Duodenal mucosa (tissue), 2 donors: ENCODE measurements around the gene LRPAP1.

Experiments used
- H3K27ac ChIP-seq: one replicate; pipeline ENCODE4 v1.7.0; 2013; ENCODE audit warnings: low read depth, low read length
- H3K27me3 ChIP-seq, 2 donors: one replicate each; pipeline ENCODE4 v1.7.0; 2013; ENCODE audit warnings: low read length in 2 of 2, control low read depth in 1 of 2; ENCODE audit not compliant: insufficient read depth in 2 of 2, control insufficient read depth in 1 of 2
- H3K36me3 ChIP-seq, 2 donors: one replicate each; pipeline ENCODE4 v1.7.0; 2013; ENCODE audit warnings: low read length in 2 of 2, control low read depth in 1 of 2; ENCODE audit not compliant: insufficient read depth in 2 of 2, control insufficient read depth in 1 of 2
- H3K4me1 ChIP-seq, 2 donors: one replicate each; pipeline ENCODE4 v1.7.0; 2013; ENCODE audit warnings: low read length in 2 of 2, control low read depth in 1 of 2; ENCODE audit not compliant: insufficient read depth in 2 of 2, control insufficient read depth in 1 of 2
- H3K4me3 ChIP-seq, 2 donors: one replicate each; pipeline ENCODE4 v1.7.0; 2013; ENCODE audit warnings: low read length in 2 of 2, low read depth in 1 of 2
- H3K9ac ChIP-seq, 2 donors: one replicate each; pipeline ENCODE4 v1.7.0; 2013; ENCODE audit warnings: low read length in 2 of 2, low read depth in 1 of 2
- H3K9me3 ChIP-seq, 2 donors: one replicate each; pipeline ENCODE4 v1.7.0; 2013; ENCODE audit warnings: low read length in 2 of 2, control low read depth in 1 of 2; ENCODE audit not compliant: control insufficient read depth in 1 of 2

The LRPAP1 gene

DNA sequence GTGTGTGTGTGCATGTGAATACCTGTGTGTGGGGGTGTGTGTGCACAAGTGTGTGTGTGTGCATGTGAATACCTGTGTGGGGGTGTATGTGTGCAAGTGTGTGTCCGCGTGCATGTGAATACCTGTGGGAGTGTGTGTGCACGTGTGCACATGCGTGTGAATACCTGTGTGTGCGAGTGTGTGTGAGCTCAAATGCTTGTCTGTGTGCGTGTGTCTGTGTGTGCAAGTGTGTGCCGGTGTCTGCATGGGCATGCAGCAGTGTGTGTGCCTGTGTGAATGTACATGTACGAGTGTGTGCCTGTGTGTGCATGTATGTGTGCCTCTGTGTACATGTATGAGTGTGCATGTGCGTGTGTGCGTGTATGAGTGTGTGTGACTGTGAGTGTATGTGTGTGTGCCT, 64.1 kb downstream of the LRPAP1 start:
- Histone ChIP-seq H3K27ac (no peak overlapping the region), H3K9me3 (peaks cover 0 to 7% of the 10 kb centered on the region in 2 donors), H3K27me3 (peaks cover 3 to 30% of the 10 kb centered on the region in 2 donors), H3K9ac (no peak overlapping the region), H3K4me1 (peaks cover 0 to 2% of the 10 kb centered on the region in 2 donors), H3K4me3 (no peak overlapping the region), H3K36me3 (no peaks in the 10 kb centered on the region)

DNA sequence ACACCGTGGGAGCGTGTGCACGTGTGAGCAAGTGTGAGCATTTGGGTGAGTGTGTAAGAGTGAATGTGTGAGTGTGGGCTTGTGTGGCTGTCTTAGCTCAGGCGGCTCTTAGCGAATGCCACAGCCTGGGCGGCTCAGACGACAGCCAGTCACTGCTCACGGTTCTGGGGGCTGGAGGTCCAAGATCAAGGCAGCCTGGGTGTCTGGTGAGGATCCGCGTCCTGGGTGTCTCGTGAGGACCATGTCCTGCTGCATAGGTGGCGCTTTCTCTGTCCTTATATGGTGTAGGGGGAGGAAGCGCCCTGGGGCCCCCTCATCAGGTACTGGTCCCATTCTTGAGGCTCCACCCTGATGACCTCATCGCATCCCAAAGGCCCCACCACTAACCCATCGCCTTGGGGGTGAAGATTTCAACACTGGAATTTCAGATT, 64.6 kb downstream of the LRPAP1 start:
- Histone ChIP-seq H3K9me3 (peaks cover 0 to 7% of the 10 kb centered on the region in 2 donors), H3K36me3 (no peaks in the 10 kb centered on the region), H3K4me1 (peaks cover 2% of the 10 kb centered on the region in 2 donors), H3K9ac (no peak overlapping the region), H3K4me3 (no peak overlapping the region), H3K27me3 (peaks cover 3 to 31% of the 10 kb centered on the region in 2 donors), H3K27ac (no peak overlapping the region)

DNA sequence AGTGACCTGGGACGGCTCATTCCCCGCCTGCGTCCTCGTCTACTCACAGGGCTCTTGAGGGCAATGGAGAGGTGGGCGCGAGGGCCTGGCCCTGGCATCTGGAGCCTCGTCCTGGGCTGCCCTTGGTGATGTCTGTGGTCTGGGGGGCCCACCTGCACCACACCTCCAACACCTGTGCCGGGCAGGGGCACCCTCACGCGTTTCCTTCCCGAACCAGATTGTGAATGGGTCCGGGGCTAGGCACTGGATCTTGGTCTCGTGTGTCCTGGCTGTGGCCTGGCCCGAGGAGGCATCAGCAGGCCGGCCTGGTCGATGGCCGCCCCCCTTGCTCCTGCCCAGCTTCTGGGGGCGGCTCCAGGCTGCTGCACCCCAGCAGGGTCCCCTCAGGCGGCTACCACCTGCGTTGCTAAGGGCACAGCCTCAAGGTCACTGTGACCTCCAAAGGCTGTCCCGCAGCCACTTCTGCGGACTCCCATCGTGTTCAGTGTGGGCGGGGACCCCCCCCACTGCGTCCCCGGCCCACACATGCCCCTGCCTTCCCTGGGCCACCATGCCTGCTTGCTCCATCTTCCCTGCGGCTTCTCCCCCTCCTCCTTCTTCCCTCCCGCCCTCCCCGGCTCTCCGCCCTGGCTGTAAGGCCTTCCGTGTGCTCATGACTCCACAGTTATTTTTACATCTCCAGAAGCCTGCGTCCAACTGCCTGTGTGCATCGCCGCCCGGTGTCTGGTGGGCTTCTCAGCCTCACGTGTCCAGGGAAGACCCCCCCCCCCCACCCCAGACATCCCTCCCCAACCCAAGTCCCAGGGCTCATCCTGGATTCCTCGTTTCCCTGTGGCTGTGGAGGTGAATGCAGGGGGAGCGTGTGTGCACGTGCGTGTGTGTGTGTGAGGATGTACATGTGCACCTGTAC, 65.3 kb downstream of the LRPAP1 start:
- peaks cover 0 to 7% of the 10 kb centered on the region in 2 donors for H3K9me3 ChIP-seq
- peaks cover 7 to 31% of the 10 kb centered on the region in 2 donors for H3K27me3 ChIP-seq
- H3K4me1 ChIP-seq: peaks cover 2 to 9% of the 10 kb centered on the region in 2 donors
- H3K36me3 ChIP-seq: no peaks in the 10 kb centered on the region
- no peak overlapping the region for H3K27ac ChIP-seq
- no peak overlapping the region for H3K4me3 ChIP-seq
- no peak overlapping the region for H3K9ac ChIP-seq

DNA sequence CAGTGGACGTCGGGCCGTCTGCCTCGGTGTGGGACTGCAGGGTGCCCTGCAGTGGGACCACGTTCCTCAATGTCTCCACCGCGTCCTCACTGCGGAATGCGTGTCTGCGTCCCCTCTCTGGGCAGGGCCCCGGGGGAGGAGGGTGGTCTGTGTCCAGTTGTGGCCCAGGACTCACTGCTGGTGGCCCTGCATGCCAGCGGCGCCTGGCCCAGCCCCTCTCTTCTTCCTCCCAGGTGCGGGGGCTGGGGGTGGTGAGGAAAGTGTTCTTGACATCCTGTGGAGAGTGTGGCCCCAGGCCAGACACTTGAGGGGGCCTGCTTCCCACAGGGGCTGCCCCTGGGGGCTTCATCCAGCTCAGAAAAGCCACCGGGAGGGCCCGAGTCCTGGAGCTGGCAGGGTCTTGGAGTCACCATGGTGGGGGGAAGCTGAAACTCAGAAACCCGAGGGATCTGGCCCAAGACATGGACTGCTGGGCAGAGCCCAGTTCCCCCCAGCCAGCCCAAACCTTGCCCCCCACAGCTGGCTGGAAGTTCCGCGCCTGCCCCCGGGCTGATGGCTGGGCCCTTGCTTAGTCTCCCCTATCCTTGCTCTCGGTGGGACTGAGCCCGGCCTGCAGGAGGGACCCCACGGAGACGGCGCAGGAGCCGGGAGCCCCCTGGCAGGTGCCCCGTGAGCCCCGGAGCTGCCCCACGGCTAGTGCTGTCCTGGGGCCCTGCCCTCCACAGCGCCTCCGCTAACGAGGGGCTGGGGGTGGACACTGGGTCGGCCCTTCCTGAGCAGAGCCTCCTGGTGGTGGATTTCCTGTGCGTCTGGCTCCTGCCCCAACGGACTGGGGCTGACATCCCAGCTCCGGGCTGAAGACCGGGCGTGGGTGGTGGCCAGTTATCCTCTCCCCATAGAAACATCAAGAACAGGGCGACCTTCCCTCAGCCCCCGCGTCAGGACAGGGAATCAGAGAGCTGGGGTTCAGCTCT, 66.2 kb downstream of the LRPAP1 start:
- no peak overlapping the region for H3K4me3 ChIP-seq
- H3K27me3 ChIP-seq: peaks cover 8 to 29% of the 10 kb centered on the region in 2 donors
- H3K4me1 ChIP-seq: peaks cover 2 to 13% of the 10 kb centered on the region in 2 donors
- no peak overlapping the region for H3K9ac ChIP-seq
- peaks cover 0 to 7% of the 10 kb centered on the region in 2 donors for H3K9me3 ChIP-seq
- H3K36me3 ChIP-seq: no peaks in the 10 kb centered on the region
- no peak overlapping the region for H3K27ac ChIP-seq

DNA sequence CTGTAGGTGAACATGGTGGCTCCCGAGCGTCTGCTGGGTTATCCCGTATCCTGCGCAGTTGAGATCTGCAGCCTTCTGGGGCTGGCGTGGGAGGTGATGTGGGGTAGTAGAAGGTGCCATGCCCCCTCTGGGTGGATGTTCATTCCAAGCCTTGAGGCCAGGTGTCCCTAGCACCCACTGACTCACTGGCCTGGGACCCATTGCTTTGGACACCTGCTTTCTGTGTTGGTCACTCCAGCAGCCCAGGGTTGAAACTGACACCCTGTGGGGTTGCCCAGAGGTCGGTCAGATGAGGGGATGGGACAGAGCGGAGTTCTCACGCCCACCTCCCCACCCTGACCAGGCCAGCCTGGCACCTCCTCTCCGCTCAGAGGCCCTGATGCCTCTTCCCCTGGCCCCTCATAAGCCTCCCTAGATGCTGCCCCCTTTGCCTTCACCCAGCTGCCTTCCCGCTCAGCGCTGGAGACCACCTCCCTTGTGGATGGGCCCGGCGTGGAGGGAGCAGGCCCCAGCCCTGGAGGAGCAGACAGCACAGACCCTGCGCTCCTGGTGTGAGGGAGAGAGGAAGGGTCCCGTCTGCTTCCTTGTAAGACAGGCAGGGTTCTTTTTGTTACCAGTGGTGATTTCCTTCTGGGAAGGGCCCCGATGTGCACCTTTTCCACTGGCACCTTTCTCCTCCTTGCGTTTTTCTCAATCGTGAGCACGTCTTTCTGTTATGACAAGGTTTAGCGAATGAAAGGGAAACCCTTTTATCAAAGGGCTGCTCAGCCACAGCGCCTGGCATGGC, 67.1 kb downstream of the LRPAP1 start:
- Histone ChIP-seq H3K4me1 (peaks cover 0 to 13% of the 10 kb centered on the region in 2 donors), H3K27ac (no peak overlapping the region), H3K9ac (no peak overlapping the region), H3K27me3 (peaks cover 6 to 24% of the 10 kb centered on the region in 2 donors), H3K36me3 (no peaks in the 10 kb centered on the region), H3K4me3 (no peak overlapping the region), H3K9me3 (peaks cover 0 to 7% of the 10 kb centered on the region in 2 donors)

DNA sequence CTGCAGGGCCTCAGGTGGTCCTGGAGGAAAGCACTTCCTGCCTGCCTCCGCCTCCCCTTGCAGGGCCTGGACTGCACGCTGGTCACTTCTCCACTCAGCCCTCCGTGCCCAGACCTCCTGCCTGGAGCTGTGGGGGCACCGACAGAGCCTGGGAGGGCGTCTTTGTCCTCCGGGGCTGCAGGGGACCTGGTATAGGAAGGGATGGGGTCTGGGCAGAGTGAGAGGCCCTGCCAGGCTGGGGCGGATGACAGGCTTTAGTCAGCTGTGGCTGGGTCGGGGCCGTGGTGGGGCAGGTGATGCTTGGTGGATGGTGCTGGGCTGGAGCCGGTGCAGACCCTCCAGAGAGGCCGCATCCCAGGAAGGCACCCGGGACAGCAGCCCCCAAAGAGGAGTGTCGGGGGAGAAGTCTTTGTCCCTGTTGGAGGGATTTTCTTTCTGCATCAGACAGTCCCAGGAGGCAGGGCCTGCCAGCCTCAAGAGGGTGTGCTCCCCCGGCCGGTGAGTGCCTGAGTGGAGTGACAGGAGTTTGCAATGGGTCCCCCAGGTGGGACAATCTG, 67.8 kb downstream of the LRPAP1 start:
- Histone ChIP-seq H3K9me3 (peaks cover 0 to 7% of the 10 kb centered on the region in 2 donors), H3K9ac (no peak overlapping the region), H3K27ac (no peak overlapping the region), H3K36me3 (no peaks in the 10 kb centered on the region), H3K4me1 (peaks cover 0 to 13% of the 10 kb centered on the region in 2 donors), H3K4me3 (no peak overlapping the region), H3K27me3 (peaks cover 6 to 19% of the 10 kb centered on the region in 2 donors)

DNA sequence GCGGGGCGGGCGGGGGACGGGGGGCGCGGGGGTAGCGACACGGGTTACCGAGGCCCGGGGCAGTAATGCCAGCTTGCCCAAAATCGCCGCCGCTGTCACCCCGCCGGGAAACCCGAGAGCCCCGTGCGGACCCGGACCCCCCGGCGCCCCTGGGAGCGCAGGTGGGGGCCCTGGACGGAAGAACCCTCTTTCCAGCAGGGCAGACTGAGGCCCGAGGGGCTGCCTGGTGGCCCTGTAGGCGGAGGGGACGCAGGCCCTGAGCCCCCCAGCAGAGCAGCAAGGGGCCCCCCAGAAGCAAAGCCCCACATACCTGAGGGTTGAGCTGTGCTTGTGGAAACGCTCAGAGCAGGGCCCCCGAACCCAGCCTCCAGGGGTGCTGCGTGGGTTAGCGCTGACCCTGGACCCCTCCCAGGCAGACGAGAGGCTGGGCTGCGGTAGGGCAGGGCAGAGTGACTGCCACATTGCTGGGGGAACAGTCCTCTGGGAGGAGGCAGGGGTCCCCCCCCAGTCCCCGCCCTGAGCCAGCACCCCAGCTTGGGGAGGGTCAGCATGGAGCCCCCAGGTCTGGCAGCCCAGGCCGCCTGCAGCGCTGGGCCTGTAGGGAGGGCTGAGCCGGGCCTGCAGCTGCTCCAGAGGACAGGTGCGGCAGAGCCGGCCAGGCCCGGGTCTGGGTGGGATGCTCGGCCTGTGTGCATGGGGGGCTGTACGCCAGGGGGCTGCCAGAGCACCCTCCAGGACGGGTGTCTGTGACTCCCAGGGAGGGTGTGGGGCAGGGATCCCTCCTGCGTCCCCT, 68.5 kb downstream of the LRPAP1 start:
- H3K4me3 ChIP-seq: no peak overlapping the region
- H3K27me3 ChIP-seq: peaks cover 6 to 19% of the 10 kb centered on the region in 2 donors
- peaks cover 0 to 6% of the 10 kb centered on the region in 2 donors for H3K9me3 ChIP-seq
- H3K36me3 ChIP-seq: no peaks in the 10 kb centered on the region
- H3K9ac ChIP-seq: no peak overlapping the region
- peaks cover 0 to 13% of the 10 kb centered on the region in 2 donors for H3K4me1 ChIP-seq
- H3K27ac ChIP-seq: no peak overlapping the region

DNA sequence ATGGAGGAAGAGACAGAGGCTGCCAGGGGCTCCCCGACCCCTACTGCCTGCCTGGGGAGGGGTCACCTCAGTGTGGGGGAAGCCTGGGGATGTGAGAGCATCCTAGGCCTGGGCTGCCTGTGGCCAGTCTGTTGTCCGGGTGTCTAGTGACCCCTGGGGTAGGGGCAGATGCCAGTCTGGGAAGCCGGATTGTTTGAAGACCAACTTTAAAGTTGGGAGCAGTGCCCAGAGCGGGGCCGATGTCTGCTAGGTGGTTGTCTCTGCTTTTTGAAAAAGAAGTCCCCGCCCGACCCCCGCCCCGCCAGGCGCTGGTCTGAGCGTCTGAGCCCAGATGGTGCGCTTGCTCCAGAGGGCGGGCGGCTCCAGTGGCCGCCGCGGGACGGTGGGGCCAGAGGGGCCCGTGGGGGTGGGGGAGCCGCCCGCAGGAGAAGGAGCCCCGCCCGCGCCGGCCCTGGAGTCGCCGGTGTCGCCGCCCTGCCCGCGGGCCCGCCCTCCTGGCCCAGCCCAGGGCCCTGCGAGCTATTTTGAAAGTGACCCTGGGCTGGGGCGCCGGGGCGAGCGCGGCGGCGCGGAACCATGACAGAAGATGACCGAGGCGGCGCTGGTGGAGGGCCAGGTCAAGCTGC, 69.3 kb downstream of the LRPAP1 start, which contains the start of gene DOK7:
TSS of gene DOK7 (plus strand) at position 517 of the 626 bp plus-strand sequence. CDS start at position 587, 70 bp downstream.
- Histone ChIP-seq H3K36me3 (no peaks in the 10 kb centered on the region), H3K9ac (no peak within 1 kb of the TSS), H3K4me3 (no peak within 1 kb of the TSS), H3K4me1 (peaks cover 0 to 13% of the 10 kb centered on the region in 2 donors), H3K27ac (no peak within 1 kb of the TSS), H3K27me3 (peaks cover 6 to 19% of the 10 kb centered on the region in 2 donors), H3K9me3 (no peaks in the 10 kb centered on the region)
